Heart right ventricle (tissue), 16 donors: ENCODE data around the gene TGFBRAP1. TPM values are rescaled to one million over a fixed set of nuclear protein-coding genes. Genes with fewer than 3 reads are reported as not detected.

Experiments
- ATAC-seq, 8 donors: fragments of 200-7000 bp; cut with Tn5 transposase; one replicate each; pipeline ENCODE4 v1.9.1; 2020; ENCODE audit warnings: mild to moderate bottlenecking in 8 of 8, moderate library complexity in 8 of 8, moderate number of reproducible peaks in 1 of 8
- DNase-seq, 2 donors: peaks; one replicate each; pipeline ENCODE4 v3.0.0-alpha.2; 2020
- H3K27ac ChIP-seq, 10 donors: fragments of 200-600 bp; sonication (generic) in 2 of 10; one replicate each; pipeline versions ENCODE4 v1.5.0 to v1.8.0; 2020 to 2022; ENCODE audit warnings: mild to moderate bottlenecking in 3 of 10
- H3K27me3 ChIP-seq, 7 donors: fragments of 200-600 bp; one replicate each; pipeline ENCODE4 v1.8.0; 2021 to 2022; ENCODE audit warnings: mild to moderate bottlenecking in 2 of 7
- H3K36me3 ChIP-seq, 9 donors: fragments of 200-600 bp; sonication (generic) in 1 of 9; one replicate each; pipeline versions ENCODE4 v1.5.0 to v1.8.0; 2020 to 2022; ENCODE audit warnings: mild to moderate bottlenecking in 2 of 9
- H3K4me1 ChIP-seq, 9 donors: fragments of 200-600 bp; sonication (generic) in 1 of 9; one replicate each; pipeline versions ENCODE4 v1.5.0 to v1.8.0; 2020 to 2022; ENCODE audit warnings: mild to moderate bottlenecking in 4 of 9
- H3K4me3 ChIP-seq, 10 donors: fragments of 200-600 bp; sonication (generic) in 2 of 10; one replicate each; pipeline versions ENCODE4 v1.5.0 to v1.8.0; 2020 to 2022; ENCODE audit warnings: mild to moderate bottlenecking in 7 of 10, moderate library complexity in 2 of 10
- H3K9me3 ChIP-seq, 11 donors: fragments of 200-600 bp in 10 of 11; sonication (generic) in 2 of 11; one replicate each; pipeline versions ENCODE4 v1.5.0 to v1.8.0; 2013 to 2022; ENCODE audit warnings: mild to moderate bottlenecking in 2 of 11, control low read depth in 1 of 11, moderate library complexity in 1 of 11
- CTCF ChIP-seq, 9 donors: fragments of 200-600 bp; sonication (generic) in 2 of 9; IDR thresholded peaks; one replicate each; pipeline versions ENCODE4 v1.5.0 to v1.8.0; 2021 to 2022; ENCODE audit warnings: antibody characterized with exemption in 9 of 9, mild to moderate bottlenecking in 5 of 9, moderate library complexity in 1 of 9
- WGBS, 2 donors: extraction: QIAGEN DNeasy Blood & Tissue Kit; methylation state at CpG; one replicate each; pipeline ENCODE4 v1.1.7; 2013; ENCODE audit warnings: inconsistent platforms in 1 of 2; 5-methylcytosine and 5-hydroxymethylcytosine counted together
- intact Hi-C, 10 donors: fragments of 100-400 bp; cut with DNase I; formaldehyde crosslinking; loops; one replicate each; pipeline versions ENCODE4 v1.11.1 to v1.14.2; 2022
- polyA plus RNA-seq, 2 donors: library from polyadenylated mRNA; stranded (reverse); fragments of 200-250 nt; gene quantifications; one replicate each; pipeline ENCODE4 v1.2.3, GENCODE V29; 2013
- total RNA-seq, 10 donors: library from RNA; stranded (reverse); fragmentation: NEBNext Ultra II Directional in 3 of 10; extraction: Animal tissue kit (Norgen Biotek cat#: 25700) in 3 of 10; gene quantifications; one replicate each; pipeline versions ENCODE4 v1.2.1 to v1.2.4, GENCODE V29; 2021 to 2023
- donor health status: Arrhythmogenic right ventricular cardiomyopathy.
- donor health status: ischemic (EF 13 %, LVEDD 7.1; RV severe dilation, severe dysfunction).
- donor health status: healthy with polysubstance abuse.
- donor health status: DM: no; HTN: yes; CAD: no.
- donor health status: DM: no; HTN: no; CAD: no.
- donor health status: ischemic (EF 25% LVEDD 6.9; RV normal size, moderate dysfunction).
- donor health status: ischemic (EF 25% LVEDD 5.7; RV mildly dilated, moderate dysfunction).
- donor health status: healthy.
- donor health status: DM: yes; HTN: yes; CAD: no.
- donor health status: Ischemic cardiomyopathy.
- donor health status: ischemic (EF 35%, LVEDD 5.7; RV mildly dilated, moderate dysfunction).
- donor health status: nonischemic (EF 11% LVEDD 7.7; RV severe dilation, severe dysfunction).
- donor health status: DM: yes; HTN: yes; CAD: no.
- donor health status: PGD.
- donor health status: ischemic (EF 29% LVEDD 5.4; RV normal size, mild dysfunction).
- donor health status: nonischemic (EF 23%, LVEDD 6.1; RV moderate dilation, normal function).

Gene TGFBRAP1
- total and polyA plus RNA-seq, 12 donors: 2.1 to 12.7 (median 10.4) TPM

DNA sequence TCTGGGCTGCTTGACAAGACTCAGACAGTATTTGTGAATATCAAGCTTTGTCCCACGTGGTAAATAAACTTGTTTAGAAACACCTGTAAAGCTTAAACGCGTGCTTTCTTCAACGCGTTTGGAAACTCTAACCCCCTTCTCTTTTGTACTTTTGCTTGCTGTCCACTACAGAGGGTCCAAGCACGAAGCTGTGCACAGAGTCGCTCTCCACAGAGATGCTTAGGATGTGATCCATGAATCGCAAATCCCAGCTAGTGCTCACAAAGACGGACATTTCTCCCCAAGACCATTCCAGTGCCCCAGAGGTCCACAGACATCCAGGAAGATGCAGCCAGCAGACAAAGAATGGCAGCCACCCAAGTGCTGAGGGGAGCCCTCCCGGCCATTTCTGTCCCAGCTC, 88.1 kb downstream of the TGFBRAP1 start, which contains the start of gene GPR45:
Gene GPR45, plus strand, starts transcription at position 301 of the 400 bp plus-strand sequence. CDS start 116 bp downstream, outside the sequence.
- no peak for DNase-seq
- WGBS, 2 donors: 86 to 91% methylated on average over 10 of the region's 10 CpGs
- H3K27me3 ChIP-seq: peaks cover 0 to 11% (median 3%) of the 10 kb centered on the region in 7 donors
- H3K4me3 ChIP-seq: no peak within 1 kb of the TSS
- no peak for TF ChIP-seq CTCF (IDR thresholded peaks at IDR 0.05)
- no peaks in the 10 kb centered on the region for H3K36me3 ChIP-seq
- no peak within 1 kb of the TSS for H3K27ac ChIP-seq
- H3K9me3 ChIP-seq: no peaks in the 10 kb centered on the region
- peaks cover 0 to 12% (median 0%) of the 10 kb centered on the region in 9 donors for H3K4me1 ChIP-seq
- ATAC-seq: no peak
- intact Hi-C loops: loop anchor here in 1 of 10 donors (10.0 kb wide), 1 partner anchor 77 kb away; no protein-coding TSS in a partner anchor

DNA sequence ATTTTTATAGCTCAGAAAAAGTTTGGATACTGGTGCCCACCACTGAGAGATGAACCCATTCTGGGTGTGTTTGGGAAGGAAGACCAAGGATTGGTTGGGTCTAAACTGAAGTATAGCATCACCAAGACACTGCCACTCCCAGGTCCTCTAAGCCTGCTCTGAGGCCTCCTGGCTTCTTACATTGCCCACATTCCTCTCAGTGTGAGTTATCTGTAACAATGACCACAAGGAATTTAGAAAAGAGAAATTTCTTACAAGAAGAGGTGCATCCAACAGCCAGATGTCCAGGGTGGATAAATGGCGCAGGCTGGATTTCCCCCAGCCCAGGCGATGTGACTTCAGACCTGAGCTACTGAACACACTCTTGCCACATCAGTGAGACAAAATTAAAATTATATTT, 89.6 kb downstream of the TGFBRAP1 start:
- H3K27me3 ChIP-seq: peaks cover 0 to 18% (median 6%) of the 10 kb centered on the region in 7 donors
- no peak for TF ChIP-seq CTCF (IDR thresholded peaks at IDR 0.05)
- no peaks in the 10 kb centered on the region for H3K36me3 ChIP-seq
- no peaks in the 10 kb centered on the region for H3K9me3 ChIP-seq
- H3K4me1 ChIP-seq: peaks cover 0 to 17% (median 0%) of the 10 kb centered on the region in 9 donors
- ATAC-seq: no peak
- 88 to 89% methylated on average over 2 of the region's 2 CpGs for WGBS, 2 donors
- intact Hi-C loops: loop anchor here in 2 of 10 donors (5.0 to 10.0 kb wide), 2 partner anchors 75 to 128 kb away; no protein-coding TSS in a partner anchor
- no peak overlapping the region for H3K27ac ChIP-seq
- no peak for DNase-seq
- no peak overlapping the region for H3K4me3 ChIP-seq

- Histone ChIP-seq H3K9me3 (no peaks in the 10 kb centered on the region), H3K4me1 (peaks cover 0 to 17% (median 0%) of the 10 kb centered on the region in 9 donors), H3K4me3 (no peak overlapping the region), H3K27ac (no peak overlapping the region), H3K27me3 (peaks cover 0 to 18% (median 9%) of the 10 kb centered on the region in 7 donors), H3K36me3 (no peaks in the 10 kb centered on the region)
- no peak for TF ChIP-seq CTCF (IDR thresholded peaks at IDR 0.05)
- no peak for DNase-seq
- no peak for ATAC-seq
- intact Hi-C loops: loop anchor here in 1 of 10 donors (5.0 kb wide), 1 partner anchor 126 kb away; no protein-coding TSS in a partner anchor
- WGBS, 2 donors: 80 to 83% methylated on average over 14 of the region's 14 CpGs
Measured at GRCh38 chr2:105238664-105239240, 90.8 kb downstream of the TGFBRAP1 start.

DNA sequence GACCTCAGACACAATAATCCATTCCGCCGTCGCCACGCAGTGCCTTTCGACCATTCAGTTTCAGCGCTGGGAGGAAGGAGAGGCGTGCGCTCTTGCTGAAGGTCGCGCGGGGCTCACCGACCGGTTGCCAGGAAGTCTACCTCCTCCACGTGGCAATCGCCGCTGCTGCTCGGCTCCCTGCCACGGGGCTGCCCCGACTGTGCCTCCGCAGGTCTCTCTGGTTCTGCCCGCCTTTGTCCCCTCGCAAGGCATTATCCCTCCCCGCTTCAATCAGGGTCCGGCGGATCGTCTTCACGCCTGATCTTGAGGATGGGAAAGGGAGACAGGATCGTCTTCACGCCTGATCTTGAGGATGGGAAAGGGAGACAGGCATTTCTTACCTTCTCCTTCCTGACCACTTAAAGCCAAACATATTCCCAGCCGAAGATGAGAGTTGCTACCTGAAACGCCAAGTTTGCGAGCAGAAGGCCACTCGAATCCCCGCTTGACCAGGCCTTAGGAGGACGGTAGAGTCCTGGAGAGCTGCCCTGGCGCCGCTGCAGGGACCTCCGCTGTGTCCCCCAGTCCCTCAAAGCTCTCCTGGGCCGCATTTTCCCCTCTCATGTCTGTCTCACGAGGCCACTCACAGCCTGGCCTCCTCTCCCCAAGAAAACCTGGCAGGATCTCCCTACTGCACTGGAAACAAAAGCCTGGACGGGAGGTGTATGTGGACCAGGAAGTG, 92.3 kb downstream of the TGFBRAP1 start:
- no peak overlapping the region for H3K27ac ChIP-seq
- peak in 1 of 8 donors; percentile 35 for ATAC-seq
- H3K27me3 ChIP-seq: peaks cover 0 to 18% (median 11%) of the 10 kb centered on the region in 7 donors
- WGBS, 2 donors: 58% methylated on average over 41 of the region's 41 CpGs
- no peak for DNase-seq
- intact Hi-C loops: loop anchor here in 1 of 10 donors (5.0 kb wide), 1 partner anchor 125 kb away; no protein-coding TSS in a partner anchor
- H3K36me3 ChIP-seq: no peaks in the 10 kb centered on the region
- peaks cover 0 to 17% (median 0%) of the 10 kb centered on the region in 9 donors for H3K4me1 ChIP-seq
- no peak overlapping the region for H3K4me3 ChIP-seq
- H3K9me3 ChIP-seq: no peaks in the 10 kb centered on the region
- TF ChIP-seq CTCF (IDR thresholded peaks at IDR 0.05): no peak
